H7 (cell line): Measurements from ENCODE around the gene KCNN3. TPM values are rescaled to one million over a fixed set of nuclear protein-coding genes. Genes with fewer than 3 reads are reported as not detected.

Experiments used
- DNase-seq: peaks from one replicate; pipeline ENCODE4 v3.0.0; 2012
- H3K27me3 ChIP-seq: 2 replicates; pipeline ENCODE4 v1.6.0; 2011; ENCODE audit warnings: mild to moderate bottlenecking, low read length; ENCODE audit not compliant: control insufficient read depth, insufficient read depth
- H3K36me3 ChIP-seq: replicated peaks from 2 replicates; pipeline ENCODE4 v1.5.1; 2011; ENCODE audit warnings: low read length; ENCODE audit not compliant: control insufficient read depth, insufficient read depth
- H3K4me3 ChIP-seq: 2 replicates; pipeline ENCODE4 v1.5.1; 2011; ENCODE audit warnings: low read depth, mild to moderate bottlenecking, control low read depth, low read length, moderate library complexity; ENCODE audit not compliant: insufficient read depth
- total RNA-seq: library from RNA; depleted of rRNA; stranded (reverse); fragments of >200 nt; shearing (Covaris generic); gene quantifications from 2 replicates; pipeline ENCODE4 v1.2.3, GENCODE V29; 2014

KCNN3 gene
- total RNA-seq, 1 experiment from 2014 or later = 0.62 TPM

DNA sequence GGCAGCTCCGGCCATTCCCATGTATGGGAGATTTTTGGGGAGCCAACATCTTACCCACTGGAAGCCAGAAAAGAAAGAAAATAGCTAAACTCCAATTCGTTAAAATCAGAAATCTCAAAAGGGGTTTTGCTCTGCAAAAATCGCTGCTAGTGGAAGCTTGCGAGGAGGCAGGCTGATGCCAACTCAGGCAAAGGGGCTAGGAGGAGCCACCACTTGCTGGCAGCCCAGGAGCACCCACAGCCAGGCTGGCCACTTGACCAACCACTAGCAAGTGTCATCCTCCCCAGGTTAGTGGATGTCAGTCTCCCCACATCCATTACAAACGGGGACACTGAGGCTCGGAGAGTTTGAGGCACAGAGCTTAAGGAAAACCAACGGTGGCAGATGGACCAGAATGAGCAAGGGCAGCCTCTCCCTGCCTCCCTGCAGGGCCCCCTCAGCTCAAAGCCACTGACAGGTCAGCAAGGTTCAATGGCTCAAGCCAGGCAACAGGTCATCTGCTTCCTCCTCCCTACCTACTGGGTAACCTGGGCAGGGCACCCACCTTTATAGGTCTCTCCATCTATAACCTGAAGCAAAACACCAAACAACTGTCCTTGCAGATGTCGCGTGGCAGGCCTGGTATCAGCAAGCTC lies 10.8 kb downstream of the KCNN3 start:
- Histone ChIP-seq H3K36me3 (no peaks in the 10 kb centered on the region), H3K27me3 (no peaks in the 10 kb centered on the region; the same call in 1 of the 2 replicates)
- no peak for DNase-seq

DNA sequence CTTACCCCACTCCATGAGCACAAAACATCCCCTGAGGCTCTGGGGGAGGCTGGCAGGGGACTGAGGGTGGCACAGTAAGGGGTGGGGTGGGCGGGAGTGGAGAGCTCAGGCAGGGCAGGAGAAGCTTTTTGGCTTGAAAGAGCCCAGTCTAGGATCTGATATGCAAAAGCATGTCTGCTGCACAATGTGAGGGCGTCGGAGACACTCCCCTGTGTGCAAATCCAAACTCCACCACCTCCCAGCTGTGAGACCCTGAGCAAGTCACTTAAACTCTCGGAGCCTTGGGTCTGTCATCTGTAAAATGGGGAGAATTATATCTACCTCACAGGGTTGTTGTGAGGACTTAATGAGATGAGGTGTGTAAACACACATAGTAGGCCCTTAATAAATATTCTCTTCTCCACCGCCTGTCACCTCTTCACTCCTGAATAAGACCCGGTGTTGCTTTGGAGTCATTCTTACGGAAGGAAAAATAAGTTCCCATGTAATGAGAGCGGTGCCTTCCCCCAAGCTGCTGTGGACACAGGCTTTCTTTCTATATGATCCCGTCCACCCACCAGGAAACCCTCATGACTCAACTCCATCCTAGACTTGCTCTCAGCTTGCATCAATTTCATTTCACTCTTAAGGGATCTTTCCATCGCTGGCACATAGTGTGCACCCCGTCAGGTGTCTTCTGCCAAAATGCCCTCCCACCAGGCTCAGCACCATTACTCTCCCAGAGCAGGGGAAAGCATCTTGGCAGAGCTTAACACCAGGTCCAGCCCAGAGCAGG lies 12.5 kb downstream of the KCNN3 start:
- no peak for DNase-seq
- Histone ChIP-seq H3K36me3 (no peaks in the 10 kb centered on the region), H3K4me3 (no peak overlapping the region), H3K27me3 (no peaks in the 10 kb centered on the region; the same call in 1 of the 2 replicates)

More for the DNA sequence above, 10.8 kb downstream of the KCNN3 start:
- no peak overlapping the region for H3K4me3 ChIP-seq

DNA sequence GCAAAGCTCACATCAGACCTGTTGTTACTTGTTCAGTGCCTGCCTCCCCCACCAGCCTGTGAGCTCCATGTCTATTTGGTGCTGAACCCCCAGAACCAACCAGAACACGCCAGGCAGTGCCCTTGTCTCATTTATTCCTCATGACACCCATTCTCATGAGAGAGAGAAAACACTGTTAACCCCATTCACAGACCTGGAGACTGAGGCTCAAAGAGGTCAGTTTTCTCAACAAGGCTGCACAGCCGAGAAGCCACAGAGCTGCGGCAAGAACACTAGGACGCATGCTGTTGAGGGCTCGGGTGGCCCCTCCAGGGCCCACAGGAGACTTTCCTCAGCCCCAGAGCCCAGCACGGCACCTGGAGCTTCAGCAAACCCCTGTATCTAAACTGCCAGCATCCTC lies 13.1 kb downstream of the KCNN3 start:
- no peak overlapping the region for H3K4me3 ChIP-seq
- H3K27me3 ChIP-seq = no peaks in the 10 kb centered on the region; the same call in 1 of the 2 replicates
- H3K36me3 ChIP-seq = no peaks in the 10 kb centered on the region
- no peak for DNase-seq

DNA sequence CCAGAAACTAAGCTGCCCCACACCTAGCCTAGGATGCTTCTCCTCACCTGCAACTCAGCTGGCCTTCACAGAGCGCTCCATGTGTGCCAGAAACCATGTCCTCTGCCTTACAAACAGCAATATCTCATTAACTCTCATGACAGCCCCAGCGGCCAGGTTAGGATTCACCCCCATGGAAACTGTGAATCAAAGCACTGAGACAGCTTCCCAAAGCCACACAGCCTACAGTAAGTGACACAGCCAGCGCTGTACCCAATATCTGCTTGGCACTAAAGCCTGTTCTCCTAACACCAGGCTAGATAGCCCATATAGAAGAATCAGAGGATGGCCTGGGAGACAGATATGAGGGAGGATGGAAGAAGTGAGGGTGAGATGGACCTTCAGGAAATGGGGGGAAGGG lies 13.5 kb downstream of the KCNN3 start:
- Histone ChIP-seq H3K36me3 (no peaks in the 10 kb centered on the region), H3K27me3 (no peaks in the 10 kb centered on the region; the same call in 1 of the 2 replicates), H3K4me3 (no peak overlapping the region)
- DNase-seq = no peak

DNA sequence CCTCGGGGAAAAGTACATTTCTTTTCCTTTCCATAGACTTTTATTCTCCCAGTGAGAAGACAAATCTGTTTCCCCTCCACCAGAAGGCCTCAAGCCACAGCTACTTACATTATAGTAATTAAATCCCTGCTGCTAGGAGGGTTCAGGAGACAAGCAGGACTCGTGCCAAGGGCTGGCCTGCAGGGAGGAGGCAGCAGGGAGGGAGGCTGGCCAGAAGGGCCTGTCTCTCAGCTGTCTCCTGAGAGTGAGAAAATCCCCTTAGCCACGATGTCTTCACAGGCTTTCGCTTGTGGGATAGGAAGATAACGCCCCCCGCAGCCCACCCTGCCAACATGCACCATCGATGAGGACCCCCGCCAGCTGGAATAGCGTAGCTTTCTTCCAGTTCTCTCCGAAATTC lies 14.0 kb downstream of the KCNN3 start:
- no peaks in the 10 kb centered on the region for H3K36me3 ChIP-seq
- no peak overlapping the region for H3K4me3 ChIP-seq
- H3K27me3 ChIP-seq = no peaks in the 10 kb centered on the region; the same call in 1 of the 2 replicates
- DNase-seq = peak; percentile 62

DNA sequence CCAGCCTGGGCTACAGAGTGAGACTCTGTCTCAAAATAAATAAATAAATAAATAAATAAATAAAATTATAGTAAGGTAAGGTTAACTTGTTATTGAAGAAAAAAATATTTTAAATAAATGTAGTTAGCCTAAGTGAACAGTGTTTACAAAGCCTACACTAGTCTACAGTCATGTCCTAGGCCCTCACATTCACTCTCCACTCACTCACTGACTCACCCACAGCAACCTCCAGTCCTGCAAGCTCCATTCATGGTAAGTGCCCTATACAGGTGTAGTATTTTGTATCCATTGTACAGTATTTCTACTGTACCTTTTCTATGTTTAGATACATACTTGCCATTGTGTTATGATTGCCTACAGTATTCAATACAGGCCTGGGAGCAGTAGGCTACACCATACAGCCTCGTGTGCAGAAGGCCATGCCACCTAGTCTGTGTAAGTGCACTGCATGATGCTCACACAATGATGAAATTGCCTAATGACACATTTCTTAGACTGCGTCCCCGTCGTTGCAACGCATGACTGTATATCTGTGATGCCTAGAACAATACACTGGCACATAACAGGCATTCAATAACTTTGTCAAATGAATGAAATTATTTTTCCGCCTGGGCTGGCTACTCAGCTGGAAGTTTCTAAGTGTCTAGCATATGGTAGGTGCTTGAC lies 14.8 kb downstream of the KCNN3 start:
- no peak for DNase-seq
- H3K27me3 ChIP-seq = no peaks in the 10 kb centered on the region; the same call in 1 of the 2 replicates
- H3K36me3 ChIP-seq = no peaks in the 10 kb centered on the region
- no peak overlapping the region for H3K4me3 ChIP-seq

DNA sequence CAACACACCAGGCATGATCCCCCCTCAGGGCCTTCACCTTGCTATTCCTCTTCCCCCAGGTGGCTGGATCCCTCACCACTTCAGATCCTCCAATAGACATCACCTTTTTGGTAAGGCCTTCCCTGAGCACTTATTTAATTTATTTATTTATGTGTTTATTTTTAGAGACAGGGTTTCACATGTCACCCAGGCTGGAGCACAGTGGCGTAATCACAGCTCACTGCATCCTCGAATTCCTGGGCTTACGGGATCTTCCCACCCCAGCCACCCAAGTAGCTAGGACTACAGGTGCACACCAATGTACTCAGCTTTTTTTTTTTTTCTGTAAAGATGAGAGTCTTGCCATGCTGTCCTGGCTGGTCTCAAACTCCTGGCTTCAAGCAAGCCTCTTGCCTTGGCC lies 17.2 kb downstream of the KCNN3 start:
- Histone ChIP-seq H3K36me3 (no peaks in the 10 kb centered on the region), H3K27me3 (no peaks in the 10 kb centered on the region; the same call in 1 of the 2 replicates), H3K4me3 (no peak overlapping the region)
- DNase-seq = no peak

DNA sequence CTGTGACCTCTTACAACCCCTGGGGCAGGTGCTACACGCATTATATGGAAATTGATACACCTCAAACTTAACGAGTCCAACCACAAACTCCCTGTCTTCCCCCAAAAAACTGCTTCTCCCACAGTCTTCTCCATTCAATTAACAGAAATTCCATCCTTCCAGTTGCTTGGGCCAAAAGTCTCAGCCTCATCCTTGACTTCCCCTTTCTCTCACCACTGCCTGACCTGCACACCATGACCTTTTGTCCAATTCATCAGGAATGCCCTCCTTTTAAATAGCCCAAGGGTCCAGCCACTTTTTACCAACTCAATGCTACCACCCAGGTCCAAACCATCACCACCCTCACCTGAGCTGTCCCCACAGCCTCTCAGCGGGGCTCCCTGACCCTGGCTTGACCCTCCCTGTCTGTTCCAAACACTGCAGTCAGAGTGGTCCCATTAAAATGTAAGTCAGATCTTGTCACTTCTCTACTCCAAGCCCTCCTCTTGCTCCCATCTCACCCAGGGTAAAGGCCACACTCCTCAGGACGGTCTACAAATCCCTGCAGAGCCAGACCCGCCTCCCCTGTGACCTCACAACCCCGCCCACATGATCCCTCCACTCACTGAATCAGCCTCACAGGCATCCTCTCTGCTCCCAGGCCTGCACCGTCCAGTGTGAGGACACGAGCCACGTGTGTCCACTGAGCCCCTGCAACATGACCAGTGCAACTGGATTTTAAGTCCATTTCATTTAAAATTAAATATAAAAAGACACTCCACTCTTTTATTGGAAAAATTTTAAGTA lies 18.5 kb downstream of the KCNN3 start:
- Histone ChIP-seq H3K36me3 (no peaks in the 10 kb centered on the region), H3K27me3 (no peaks in the 10 kb centered on the region), H3K4me3 (no peak overlapping the region)
- peak; percentile 80 for DNase-seq

DNA sequence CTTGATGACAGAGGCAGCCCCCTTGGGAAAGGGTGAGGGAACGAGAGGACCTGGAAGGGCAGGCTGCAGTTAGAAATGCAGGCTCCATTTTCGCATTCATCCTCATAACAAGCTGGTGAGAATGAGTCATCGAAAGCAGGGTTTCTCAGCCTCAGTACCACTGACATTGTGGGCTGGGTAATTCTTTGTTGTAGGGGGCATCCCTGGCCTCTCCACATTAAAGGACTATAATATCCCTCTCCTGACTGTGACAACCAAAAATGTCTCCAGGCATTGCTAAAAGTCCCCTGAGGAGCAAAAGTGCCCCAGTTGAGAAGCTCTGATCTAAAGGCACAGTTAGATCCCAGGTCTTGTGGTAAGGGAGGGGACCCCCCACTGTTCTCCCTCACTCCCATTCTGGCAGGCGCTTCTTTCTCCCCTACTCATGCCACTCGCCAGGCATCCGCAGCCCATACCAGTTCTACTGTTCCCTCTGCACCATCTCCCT lies 20.4 kb downstream of the KCNN3 start:
- Histone ChIP-seq H3K27me3 (no peaks in the 10 kb centered on the region), H3K4me3 (no peak overlapping the region), H3K36me3 (no peaks in the 10 kb centered on the region)
- no peak for DNase-seq

DNA sequence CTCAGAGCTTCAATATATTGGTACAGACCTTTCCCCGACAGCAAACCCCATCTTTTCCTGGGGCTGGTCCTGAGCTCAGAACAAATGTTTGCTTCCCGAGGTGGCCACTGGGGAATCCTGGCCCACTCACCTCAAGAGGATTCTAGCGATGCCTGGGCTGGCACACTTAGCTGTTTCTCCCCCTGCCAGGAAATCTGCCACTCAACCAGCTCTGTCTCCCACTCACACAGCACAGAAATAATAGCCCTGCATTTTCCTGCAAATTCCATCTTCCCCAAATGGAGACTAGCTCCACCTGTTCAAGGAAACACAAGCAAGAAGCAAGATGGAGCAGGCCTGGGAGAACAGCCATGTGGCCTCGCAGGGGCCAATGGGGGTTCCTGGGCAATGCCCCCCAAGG lies 21.1 kb downstream of the KCNN3 start:
- H3K27me3 ChIP-seq = no peaks in the 10 kb centered on the region
- no peaks in the 10 kb centered on the region for H3K36me3 ChIP-seq
- no peak overlapping the region for H3K4me3 ChIP-seq
- no peak for DNase-seq

DNA sequence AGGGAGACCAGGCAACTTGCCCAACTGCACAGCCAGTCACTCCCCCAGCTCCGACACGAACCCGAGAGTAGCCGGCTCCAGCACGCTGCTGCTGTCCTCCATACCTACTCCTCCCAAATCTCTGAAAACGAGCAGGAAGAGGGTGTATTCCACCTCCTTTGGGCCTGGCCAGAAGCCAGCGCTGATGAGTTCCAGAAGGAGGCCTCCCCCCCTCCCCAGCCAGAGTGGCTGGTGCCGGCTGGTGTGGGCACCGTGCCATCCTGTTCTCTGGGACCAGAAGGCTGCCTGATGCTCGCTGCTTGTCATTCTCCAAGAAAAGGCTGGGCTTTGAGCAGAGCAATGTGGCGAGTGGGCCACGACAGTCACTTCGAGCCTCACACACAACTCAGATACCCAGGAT lies 22.2 kb downstream of the KCNN3 start:
- H3K27me3 ChIP-seq = no peaks in the 10 kb centered on the region
- no peak overlapping the region for H3K4me3 ChIP-seq
- DNase-seq = no peak
- no peaks in the 10 kb centered on the region for H3K36me3 ChIP-seq

DNA sequence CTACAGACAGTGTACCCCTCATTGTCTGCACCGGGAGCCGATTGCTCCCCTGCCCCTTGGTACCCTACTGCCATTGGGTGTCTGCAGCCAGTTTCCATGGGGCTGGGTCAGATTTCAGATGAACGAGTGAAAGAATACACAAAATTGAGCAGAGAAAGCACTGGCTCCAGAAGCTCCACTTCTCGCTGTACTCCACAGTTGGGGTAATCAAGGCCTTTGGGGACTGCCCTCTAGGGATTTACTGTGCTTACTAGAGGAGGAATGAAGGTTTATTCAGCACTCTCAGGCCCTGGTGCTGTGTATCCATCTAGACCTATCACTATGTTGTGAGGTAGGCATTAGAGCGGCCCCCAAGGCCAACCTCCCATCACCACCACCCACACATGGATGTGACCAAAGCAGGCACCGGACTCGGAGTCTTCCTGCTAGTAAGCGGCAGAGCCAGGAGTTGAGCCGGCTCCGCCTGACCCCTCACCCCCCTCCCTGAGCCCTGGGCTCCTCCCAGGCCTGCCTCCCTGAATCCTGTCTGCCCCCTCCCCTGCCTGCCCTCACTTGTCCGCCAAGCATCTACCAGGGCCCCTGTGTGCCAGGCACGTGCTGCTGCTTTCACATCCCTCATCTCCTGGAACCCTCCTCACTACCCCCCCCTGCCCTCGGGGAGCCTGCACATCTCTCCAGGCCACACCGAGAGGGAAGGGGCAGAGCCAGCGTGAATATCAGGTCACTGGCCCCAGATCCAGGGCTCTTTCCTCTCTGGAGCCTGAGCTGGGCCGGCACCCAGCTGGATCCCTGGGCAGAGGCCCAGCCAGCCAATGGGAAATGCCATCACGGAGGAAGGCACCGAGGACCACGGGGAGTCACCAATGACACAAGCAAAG lies 23.3 kb downstream of the KCNN3 start:
- DNase-seq = peak; percentile 75

DNA sequence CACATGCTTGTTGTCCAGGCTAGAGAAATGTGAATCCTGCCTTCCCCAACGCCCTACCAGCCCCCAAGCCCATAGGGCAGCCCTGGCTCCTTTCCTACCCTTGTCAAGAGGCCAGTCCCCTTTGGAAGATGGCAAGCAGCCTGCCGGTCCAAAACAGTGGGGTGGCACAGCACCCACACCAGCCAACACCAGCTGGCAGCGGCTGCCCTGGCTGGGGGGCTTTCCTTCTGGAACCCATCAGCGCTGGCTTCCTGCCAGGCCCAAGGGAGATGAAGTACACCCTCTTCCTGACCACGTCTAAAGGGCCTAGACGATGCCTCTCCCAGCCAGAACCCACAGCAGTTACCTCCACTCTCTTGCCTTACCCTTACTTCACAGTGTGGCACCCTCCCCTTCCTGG lies 24.2 kb downstream of the KCNN3 start:
- Histone ChIP-seq H3K27me3 (no peaks in the 10 kb centered on the region), H3K36me3 (no peaks in the 10 kb centered on the region), H3K4me3 (no peak overlapping the region)
- no peak for DNase-seq

More for the DNA sequence above, 23.3 kb downstream of the KCNN3 start:
- Histone ChIP-seq H3K4me3 (no peak overlapping the region), H3K36me3 (no peaks in the 10 kb centered on the region), H3K27me3 (no peaks in the 10 kb centered on the region)
